ENCODE results near the gene SLC16A7.

- no peak for TF ChIP-seq SUZ12 (IDR thresholded peaks at IDR 0.05)
- no peak for TF ChIP-seq BHLHE40 (IDR thresholded peaks at IDR 0.05; ENCODE audit: borderline replicate concordance)
- no peak for TF ChIP-seq CTBP1 (IDR thresholded peaks at IDR 0.05; ENCODE audit: borderline replicate concordance)
Measured at GRCh38 chr12:59716043-59716442, 120.2 kb downstream of the SLC16A7 start.

All from HEK293T (cell line).